ENCODE results near the gene TPT1. TPM values are rescaled to one million over a fixed set of nuclear protein-coding genes. Genes with fewer than 3 reads are reported as not detected.

TPT1 gene
- total and polyA plus RNA-seq, 9 of the 15 experiments (the other 6 are each of a cell fraction or from before 2014, with no cell fraction given): 602 to 2,508 (median 1,784) TPM

DNA sequence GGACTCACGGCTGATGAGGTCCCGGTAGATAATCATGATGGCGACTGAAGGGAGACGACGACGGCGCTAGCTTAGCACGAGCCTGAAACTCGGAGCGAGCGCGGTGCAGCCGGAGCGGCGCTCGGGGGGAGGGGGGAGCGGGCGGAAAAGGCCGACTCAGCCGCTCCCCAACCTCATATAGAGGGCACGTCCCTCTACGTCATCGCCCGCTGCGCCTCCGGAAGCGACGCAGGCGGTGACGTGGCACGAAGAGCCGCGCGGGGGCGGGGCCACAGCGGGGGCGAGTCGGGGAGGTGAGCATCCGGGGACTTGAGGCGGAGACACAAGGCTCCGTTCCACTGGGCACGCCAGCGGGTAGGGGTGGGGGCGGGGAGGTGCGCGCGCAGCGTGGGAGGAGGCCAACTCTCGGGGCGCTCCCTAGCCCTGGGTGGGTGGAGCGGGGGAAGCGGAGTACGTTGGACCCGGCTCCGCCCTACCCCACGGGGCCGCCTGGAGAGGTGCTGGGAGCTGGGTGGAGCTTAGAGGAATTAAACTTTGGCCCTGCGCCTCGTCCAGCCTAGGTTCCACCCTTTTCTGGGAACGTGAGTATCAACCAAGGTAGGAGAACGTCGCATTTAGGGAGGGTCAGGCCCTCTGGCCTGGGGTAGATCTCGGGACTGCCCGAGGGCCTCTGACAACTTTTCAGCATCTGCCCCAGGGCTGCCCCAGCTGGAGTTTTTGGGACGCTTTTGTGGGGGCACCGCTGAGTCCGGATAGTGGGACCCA, at the start of gene TPT1 (continued):
- TF ChIP-seq, protein P1, sequence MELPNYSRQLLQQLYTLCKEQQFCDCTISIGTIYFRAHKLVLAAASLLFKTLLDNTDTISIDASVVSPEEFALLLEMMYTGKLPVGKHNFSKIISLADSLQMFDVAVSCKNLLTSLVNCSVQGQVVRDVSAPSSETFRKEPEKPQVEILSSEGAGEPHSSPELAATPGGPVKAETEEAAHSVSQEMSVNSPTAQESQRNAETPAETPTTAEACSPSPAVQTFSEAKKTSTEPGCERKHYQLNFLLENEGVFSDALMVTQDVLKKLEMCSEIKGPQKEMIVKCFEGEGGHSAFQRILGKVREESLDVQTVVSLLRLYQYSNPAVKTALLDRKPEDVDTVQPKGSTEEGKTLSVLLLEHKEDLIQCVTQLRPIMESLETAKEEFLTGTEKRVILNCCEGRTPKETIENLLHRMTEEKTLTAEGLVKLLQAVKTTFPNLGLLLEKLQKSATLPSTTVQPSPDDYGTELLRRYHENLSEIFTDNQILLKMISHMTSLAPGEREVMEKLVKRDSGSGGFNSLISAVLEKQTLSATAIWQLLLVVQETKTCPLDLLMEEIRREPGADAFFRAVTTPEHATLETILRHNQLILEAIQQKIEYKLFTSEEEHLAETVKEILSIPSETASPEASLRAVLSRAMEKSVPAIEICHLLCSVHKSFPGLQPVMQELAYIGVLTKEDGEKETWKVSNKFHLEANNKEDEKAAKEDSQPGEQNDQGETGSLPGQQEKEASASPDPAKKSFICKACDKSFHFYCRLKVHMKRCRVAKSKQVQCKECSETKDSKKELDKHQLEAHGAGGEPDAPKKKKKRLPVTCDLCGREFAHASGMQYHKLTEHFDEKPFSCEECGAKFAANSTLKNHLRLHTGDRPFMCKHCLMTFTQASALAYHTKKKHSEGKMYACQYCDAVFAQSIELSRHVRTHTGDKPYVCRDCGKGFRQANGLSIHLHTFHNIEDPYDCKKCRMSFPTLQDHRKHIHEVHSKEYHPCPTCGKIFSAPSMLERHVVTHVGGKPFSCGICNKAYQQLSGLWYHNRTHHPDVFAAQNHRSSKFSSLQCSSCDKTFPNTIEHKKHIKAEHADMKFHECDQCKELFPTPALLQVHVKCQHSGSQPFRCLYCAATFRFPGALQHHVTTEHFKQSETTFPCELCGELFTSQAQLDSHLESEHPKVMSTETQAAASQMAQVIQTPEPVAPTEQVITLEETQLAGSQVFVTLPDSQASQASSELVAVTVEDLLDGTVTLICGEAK (IDR thresholded peaks at IDR 0.05): peak; percentile 74
- TF ChIP-seq, protein P1 (CRISPR knock-in tag; IDR thresholded peaks at IDR 0.05): no peak
- TF ChIP-seq KHSRP (IDR thresholded peaks at IDR 0.05) (peak; percentile 86), TAF7 (tag; IDR thresholded peaks at IDR 0.05) (0 out of 2 replicates have a peak, but pooled peaks have one; percentile 39), ZFX (CRISPR knock-in tag; IDR thresholded peaks at IDR 0.05) (peak; percentile 72), TOE1 (IDR thresholded peaks at IDR 0.05; ENCODE audit: borderline replicate concordance) (peak; percentile 22; the same call in 1 of the 2 replicates), TOE1 (CRISPR knock-in tag; IDR thresholded peaks at IDR 0.05; ENCODE audit: borderline replicate concordance, low read depth) (no peak), ZBTB17 (CRISPR knock-in tag; IDR thresholded peaks at IDR 0.05) (no peak), MAFG (tag; conservative IDR thresholded peaks at IDR 0.05) (0 out of 2 replicates have a peak, but pooled peaks have one; percentile 13), NR2C2 (CRISPR knock-in tag; IDR thresholded peaks at IDR 0.05) (no peak), NR2C2 (tag; IDR thresholded peaks at IDR 0.05) (peak; percentile 89), SUPT5H (IDR thresholded peaks at IDR 0.05) (peak; percentile 79), CREM (IDR thresholded peaks at IDR 0.05; ENCODE audit: low read depth) (peak; percentile 99), JUN (IDR thresholded peaks at IDR 0.05; ENCODE audit: borderline replicate concordance, low read depth, low read length) (peak; percentile 32; the same call in 1 of the 2 replicates), JUN (CRISPR knock-in tag; IDR thresholded peaks at IDR 0.05; ENCODE audit: borderline replicate concordance) (0 out of 2 replicates have a peak, but pooled peaks have one; percentile 7)
- TF ChIP-seq, protein P2, sequence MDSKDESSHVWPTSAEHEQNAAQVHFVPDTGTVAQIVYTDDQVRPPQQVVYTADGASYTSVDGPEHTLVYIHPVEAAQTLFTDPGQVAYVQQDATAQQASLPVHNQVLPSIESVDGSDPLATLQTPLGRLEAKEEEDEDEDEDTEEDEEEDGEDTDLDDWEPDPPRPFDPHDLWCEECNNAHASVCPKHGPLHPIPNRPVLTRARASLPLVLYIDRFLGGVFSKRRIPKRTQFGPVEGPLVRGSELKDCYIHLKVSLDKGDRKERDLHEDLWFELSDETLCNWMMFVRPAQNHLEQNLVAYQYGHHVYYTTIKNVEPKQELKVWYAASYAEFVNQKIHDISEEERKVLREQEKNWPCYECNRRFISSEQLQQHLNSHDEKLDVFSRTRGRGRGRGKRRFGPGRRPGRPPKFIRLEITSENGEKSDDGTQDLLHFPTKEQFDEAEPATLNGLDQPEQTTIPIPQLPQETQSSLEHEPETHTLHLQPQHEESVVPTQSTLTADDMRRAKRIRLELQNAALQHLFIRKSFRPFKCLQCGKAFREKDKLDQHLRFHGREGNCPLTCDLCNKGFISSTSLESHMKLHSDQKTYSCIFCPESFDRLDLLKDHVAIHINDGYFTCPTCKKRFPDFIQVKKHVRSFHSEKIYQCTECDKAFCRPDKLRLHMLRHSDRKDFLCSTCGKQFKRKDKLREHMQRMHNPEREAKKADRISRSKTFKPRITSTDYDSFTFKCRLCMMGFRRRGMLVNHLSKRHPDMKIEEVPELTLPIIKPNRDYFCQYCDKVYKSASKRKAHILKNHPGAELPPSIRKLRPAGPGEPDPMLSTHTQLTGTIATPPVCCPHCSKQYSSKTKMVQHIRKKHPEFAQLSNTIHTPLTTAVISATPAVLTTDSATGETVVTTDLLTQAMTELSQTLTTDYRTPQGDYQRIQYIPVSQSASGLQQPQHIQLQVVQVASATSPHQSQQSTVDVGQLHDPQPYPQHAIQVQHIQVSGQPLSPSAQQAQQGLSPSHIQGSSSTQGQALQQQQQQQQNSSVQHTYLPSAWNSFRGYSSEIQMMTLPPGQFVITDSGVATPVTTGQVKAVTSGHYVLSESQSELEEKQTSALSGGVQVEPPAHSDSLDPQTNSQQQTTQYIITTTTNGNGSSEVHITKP (IDR thresholded peaks at IDR 0.05; ENCODE audit: partially characterized antibody): peak; percentile 34
